ENCODE data around the gene MRGPRD. TPM values are rescaled to one million over a fixed set of nuclear protein-coding genes. Genes with fewer than 3 reads are reported as not detected.

The MRGPRD gene
- total RNA-seq, 1 donor from 2014 or later = not detected

DNA sequence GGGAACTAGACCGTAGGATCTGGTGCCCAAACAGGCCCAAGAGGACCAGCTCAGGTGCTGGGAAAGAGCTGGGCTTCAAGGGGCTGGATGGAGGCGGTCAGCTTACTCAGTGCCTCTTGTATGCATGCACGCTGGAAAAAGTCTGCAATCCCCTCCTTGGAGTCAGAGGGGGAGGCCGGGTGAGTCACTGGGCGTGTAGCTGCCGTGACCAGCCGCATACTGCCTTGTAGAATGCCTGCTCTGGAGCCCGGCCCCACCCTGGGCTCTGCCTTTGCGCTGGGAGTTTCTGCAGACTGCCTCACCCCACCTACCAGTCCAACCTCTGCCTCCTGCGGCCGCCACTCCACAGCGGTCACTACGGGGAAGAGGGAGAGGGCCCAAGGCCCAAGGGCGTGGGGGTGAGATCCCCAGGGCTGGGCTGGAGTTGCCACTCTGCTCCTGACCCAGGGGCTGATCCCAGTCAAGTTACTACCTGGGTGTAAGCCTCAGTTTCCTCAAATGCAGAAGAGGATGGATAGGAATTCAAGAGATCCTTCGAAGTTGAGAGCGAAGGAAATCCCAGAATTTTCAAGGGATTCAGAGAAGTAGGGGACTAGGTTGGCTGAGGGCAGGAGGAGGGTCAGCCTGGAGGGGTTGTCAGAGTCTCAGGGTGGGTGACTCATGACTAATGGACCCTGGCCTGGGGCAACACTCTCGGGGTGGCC, 28.1 kb upstream of the MRGPRD start:
- no peak overlapping the region for H3K4me2 ChIP-seq

DNA sequence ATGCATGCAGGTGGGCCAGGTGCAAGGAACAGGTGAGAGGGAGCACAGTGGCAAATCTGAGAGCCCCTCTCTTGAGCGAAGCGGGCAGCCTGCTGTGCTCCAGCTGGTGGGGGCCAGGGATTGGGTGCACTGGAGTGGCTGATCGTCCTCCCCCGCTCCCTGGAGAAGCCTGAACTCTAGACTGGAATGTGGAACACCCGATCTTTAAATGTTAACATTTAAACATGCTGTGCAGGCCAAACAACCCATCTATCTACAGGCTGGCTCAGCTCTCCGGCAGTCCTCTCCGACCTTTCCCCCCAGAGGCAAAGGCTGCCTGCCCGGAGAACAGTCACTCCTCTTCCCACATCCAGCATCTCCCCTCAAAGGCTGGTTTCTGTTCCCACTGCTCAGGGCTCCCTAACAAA, 27.2 kb upstream of the MRGPRD start:
- Histone ChIP-seq H3K9ac (no peak overlapping the region), H3K4me1 (peaks cover 23% of the 10 kb centered on the region), H3K79me2 (ENCODE audit: low read depth) (no peaks in the 10 kb centered on the region), H3K27me3 (peaks cover 1% of the 10 kb centered on the region), H3K9me3 (ENCODE audit: low read depth) (no peaks in the 10 kb centered on the region), H3K4me2 (no peak overlapping the region), H3F3A (ENCODE audit: low read depth) (peaks cover 7% of the 10 kb centered on the region), H3K36me3 (no peaks in the 10 kb centered on the region), H2AFZ (replicated peaks) (no peak overlapping the region), H3K27ac (no peak overlapping the region), H3K4me3 (no peak overlapping the region), H4K20me1 (ENCODE audit: low read depth) (no peaks in the 10 kb centered on the region)
- Mint-ChIP-seq H3K27ac (no peak overlapping the region), H3K27me3 (ENCODE audit: insufficient read depth, low read depth) (peaks cover 9% of the 10 kb centered on the region), H3K4me3 (no peak overlapping the region), H3K36me3 (no peaks in the 10 kb centered on the region), H3K9me3 (no peaks in the 10 kb centered on the region), H3K4me1 (peaks cover 38% of the 10 kb centered on the region)
- TF ChIP-seq, protein P1, sequence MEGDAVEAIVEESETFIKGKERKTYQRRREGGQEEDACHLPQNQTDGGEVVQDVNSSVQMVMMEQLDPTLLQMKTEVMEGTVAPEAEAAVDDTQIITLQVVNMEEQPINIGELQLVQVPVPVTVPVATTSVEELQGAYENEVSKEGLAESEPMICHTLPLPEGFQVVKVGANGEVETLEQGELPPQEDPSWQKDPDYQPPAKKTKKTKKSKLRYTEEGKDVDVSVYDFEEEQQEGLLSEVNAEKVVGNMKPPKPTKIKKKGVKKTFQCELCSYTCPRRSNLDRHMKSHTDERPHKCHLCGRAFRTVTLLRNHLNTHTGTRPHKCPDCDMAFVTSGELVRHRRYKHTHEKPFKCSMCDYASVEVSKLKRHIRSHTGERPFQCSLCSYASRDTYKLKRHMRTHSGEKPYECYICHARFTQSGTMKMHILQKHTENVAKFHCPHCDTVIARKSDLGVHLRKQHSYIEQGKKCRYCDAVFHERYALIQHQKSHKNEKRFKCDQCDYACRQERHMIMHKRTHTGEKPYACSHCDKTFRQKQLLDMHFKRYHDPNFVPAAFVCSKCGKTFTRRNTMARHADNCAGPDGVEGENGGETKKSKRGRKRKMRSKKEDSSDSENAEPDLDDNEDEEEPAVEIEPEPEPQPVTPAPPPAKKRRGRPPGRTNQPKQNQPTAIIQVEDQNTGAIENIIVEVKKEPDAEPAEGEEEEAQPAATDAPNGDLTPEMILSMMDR (IDR thresholded peaks at IDR 0.05) = no peak
- TF ChIP-seq EZH2phosphoT487 (IDR thresholded peaks at IDR 0.05) (no peak), EZH2 (IDR thresholded peaks at IDR 0.05) (no peak)
- no peak for DNase-seq (ENCODE audit: low spot score)

More for the DNA sequence above, 28.1 kb upstream of the MRGPRD start:
- no peak overlapping the region for H3K27ac Mint-ChIP-seq
- Histone ChIP-seq H3K4me1 (peaks cover 31% of the 10 kb centered on the region), H3K9ac (no peak overlapping the region), H3K36me3 (no peaks in the 10 kb centered on the region), H4K20me1 (ENCODE audit: low read depth) (no peaks in the 10 kb centered on the region), H3K27me3 (peaks cover 9% of the 10 kb centered on the region), H3K79me2 (ENCODE audit: low read depth) (no peaks in the 10 kb centered on the region), H3K4me3 (no peak overlapping the region), H3K9me3 (ENCODE audit: low read depth) (no peaks in the 10 kb centered on the region), H2AFZ (replicated peaks) (no peak overlapping the region), H3F3A (ENCODE audit: low read depth) (peaks cover 16% of the 10 kb centered on the region), H3K27ac (no peak overlapping the region)
- no peak overlapping the region for H3K4me3 Mint-ChIP-seq
- no peak for DNase-seq (ENCODE audit: low spot score)
- TF ChIP-seq EZH2 (IDR thresholded peaks at IDR 0.05) (no peak), EZH2phosphoT487 (IDR thresholded peaks at IDR 0.05) (no peak)
- TF ChIP-seq, protein P1 (IDR thresholded peaks at IDR 0.05) = no peak
- H3K27me3 Mint-ChIP-seq (ENCODE audit: insufficient read depth, low read depth) = peaks cover 9% of the 10 kb centered on the region
- peaks cover 41% of the 10 kb centered on the region for H3K4me1 Mint-ChIP-seq
- no peaks in the 10 kb centered on the region for H3K36me3 Mint-ChIP-seq
- no peaks in the 10 kb centered on the region for H3K9me3 Mint-ChIP-seq

DNA sequence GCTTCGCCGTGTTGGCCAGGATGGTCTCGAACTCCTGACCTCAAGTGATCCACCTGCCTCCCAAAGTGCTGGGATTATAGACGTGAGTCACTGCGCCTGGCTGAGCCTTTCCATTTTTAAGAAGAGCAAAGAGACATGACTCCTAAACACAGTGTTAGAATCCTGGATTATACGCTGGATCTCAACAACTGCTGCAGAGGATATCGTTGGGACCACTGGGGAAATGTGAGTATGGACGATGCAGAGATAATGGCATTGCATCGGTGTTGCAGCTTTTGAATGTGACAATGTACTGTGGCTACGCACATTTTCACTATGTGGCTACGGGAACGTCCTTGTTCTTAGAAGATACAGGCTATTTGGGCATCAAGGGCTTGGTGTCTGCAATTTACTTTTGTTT, 26.0 kb upstream of the MRGPRD start:
- Mint-ChIP-seq H3K4me3 (peak overlapping the region; percentile 21), H3K27me3 (ENCODE audit: insufficient read depth, low read depth) (peaks cover 7% of the 10 kb centered on the region), H3K9me3 (no peaks in the 10 kb centered on the region), H3K27ac (no peak overlapping the region), H3K36me3 (no peaks in the 10 kb centered on the region), H3K4me1 (peaks cover 30% of the 10 kb centered on the region)
- no peak for DNase-seq (ENCODE audit: low spot score)
- Histone ChIP-seq H3K27me3 (no peaks in the 10 kb centered on the region), H3K27ac (no peak overlapping the region), H3K4me3 (no peak overlapping the region), H3K4me1 (peaks cover 12% of the 10 kb centered on the region), H3F3A (ENCODE audit: low read depth) (no peaks in the 10 kb centered on the region), H3K36me3 (no peaks in the 10 kb centered on the region), H2AFZ (replicated peaks) (no peak overlapping the region), H4K20me1 (ENCODE audit: low read depth) (no peaks in the 10 kb centered on the region), H3K9ac (no peak overlapping the region), H3K4me2 (no peak overlapping the region), H3K9me3 (ENCODE audit: low read depth) (no peaks in the 10 kb centered on the region), H3K79me2 (ENCODE audit: low read depth) (no peaks in the 10 kb centered on the region)
- TF ChIP-seq EZH2 (IDR thresholded peaks at IDR 0.05) (no peak), EZH2phosphoT487 (IDR thresholded peaks at IDR 0.05) (no peak)
- TF ChIP-seq, protein P1 (IDR thresholded peaks at IDR 0.05) = no peak

Data from neural progenitor cell (in vitro differentiated cells).